Heart right ventricle (tissue), 16 donors: Measurements from ENCODE around the gene GRHL1. TPM values are rescaled to one million over a fixed set of nuclear protein-coding genes. Genes with fewer than 3 reads are reported as not detected.

Experiments
- ATAC-seq, 8 donors: fragments of 200-7000 bp; cut with Tn5 transposase; one replicate each; pipeline ENCODE4 v1.9.1; 2020; ENCODE audit warnings: mild to moderate bottlenecking in 8 of 8, moderate library complexity in 8 of 8, moderate number of reproducible peaks in 1 of 8
- DNase-seq, 2 donors: peaks; one replicate each; pipeline ENCODE4 v3.0.0-alpha.2; 2020
- H3K27ac ChIP-seq, 10 donors: fragments of 200-600 bp; sonication (generic) in 2 of 10; one replicate each; pipeline versions ENCODE4 v1.5.0 to v1.8.0; 2020 to 2022; ENCODE audit warnings: mild to moderate bottlenecking in 3 of 10
- H3K27me3 ChIP-seq, 7 donors: fragments of 200-600 bp; one replicate each; pipeline ENCODE4 v1.8.0; 2021 to 2022; ENCODE audit warnings: mild to moderate bottlenecking in 2 of 7
- H3K36me3 ChIP-seq, 9 donors: fragments of 200-600 bp; sonication (generic) in 1 of 9; one replicate each; pipeline versions ENCODE4 v1.5.0 to v1.8.0; 2020 to 2022; ENCODE audit warnings: mild to moderate bottlenecking in 2 of 9
- H3K4me1 ChIP-seq, 9 donors: fragments of 200-600 bp; sonication (generic) in 1 of 9; one replicate each; pipeline versions ENCODE4 v1.5.0 to v1.8.0; 2020 to 2022; ENCODE audit warnings: mild to moderate bottlenecking in 4 of 9
- H3K4me3 ChIP-seq, 10 donors: fragments of 200-600 bp; sonication (generic) in 2 of 10; one replicate each; pipeline versions ENCODE4 v1.5.0 to v1.8.0; 2020 to 2022; ENCODE audit warnings: mild to moderate bottlenecking in 7 of 10, moderate library complexity in 2 of 10
- H3K9me3 ChIP-seq, 11 donors: fragments of 200-600 bp in 10 of 11; sonication (generic) in 2 of 11; one replicate each; pipeline versions ENCODE4 v1.5.0 to v1.8.0; 2013 to 2022; ENCODE audit warnings: mild to moderate bottlenecking in 2 of 11, control low read depth in 1 of 11, moderate library complexity in 1 of 11
- CTCF ChIP-seq, 9 donors: fragments of 200-600 bp; sonication (generic) in 2 of 9; IDR thresholded peaks; one replicate each; pipeline versions ENCODE4 v1.5.0 to v1.8.0; 2021 to 2022; ENCODE audit warnings: antibody characterized with exemption in 9 of 9, mild to moderate bottlenecking in 5 of 9, moderate library complexity in 1 of 9
- WGBS, 2 donors: extraction: QIAGEN DNeasy Blood & Tissue Kit; methylation state at CpG; one replicate each; pipeline ENCODE4 v1.1.7; 2013; ENCODE audit warnings: inconsistent platforms in 1 of 2; 5-methylcytosine and 5-hydroxymethylcytosine counted together
- intact Hi-C, 10 donors: fragments of 100-400 bp; cut with DNase I; formaldehyde crosslinking; loops; one replicate each; pipeline versions ENCODE4 v1.11.1 to v1.14.2; 2022
- polyA plus RNA-seq, 2 donors: library from polyadenylated mRNA; stranded (reverse); fragments of 200-250 nt; gene quantifications; one replicate each; pipeline ENCODE4 v1.2.3, GENCODE V29; 2013
- total RNA-seq, 10 donors: library from RNA; stranded (reverse); fragmentation: NEBNext Ultra II Directional in 3 of 10; extraction: Animal tissue kit (Norgen Biotek cat#: 25700) in 3 of 10; gene quantifications; one replicate each; pipeline versions ENCODE4 v1.2.1 to v1.2.4, GENCODE V29; 2021 to 2023
- donor health status: Arrhythmogenic right ventricular cardiomyopathy.
- donor health status: ischemic (EF 13 %, LVEDD 7.1; RV severe dilation, severe dysfunction).
- donor health status: healthy with polysubstance abuse.
- donor health status: DM: no; HTN: yes; CAD: no.
- donor health status: DM: no; HTN: no; CAD: no.
- donor health status: ischemic (EF 25% LVEDD 6.9; RV normal size, moderate dysfunction).
- donor health status: ischemic (EF 25% LVEDD 5.7; RV mildly dilated, moderate dysfunction).
- donor health status: healthy.
- donor health status: DM: yes; HTN: yes; CAD: no.
- donor health status: Ischemic cardiomyopathy.
- donor health status: ischemic (EF 35%, LVEDD 5.7; RV mildly dilated, moderate dysfunction).
- donor health status: nonischemic (EF 11% LVEDD 7.7; RV severe dilation, severe dysfunction).
- donor health status: DM: yes; HTN: yes; CAD: no.
- donor health status: PGD.
- donor health status: ischemic (EF 29% LVEDD 5.4; RV normal size, mild dysfunction).
- donor health status: nonischemic (EF 23%, LVEDD 6.1; RV moderate dilation, normal function).

Gene GRHL1
- total and polyA plus RNA-seq, 12 donors: 0.29 to 3.0 (median 0.90) TPM

- H3K4me1 ChIP-seq: peaks cover 13 to 68% (median 59%) of the 10 kb centered on the region in 9 donors
- H3K27me3 ChIP-seq: no peaks in the 10 kb centered on the region
- no peaks in the 10 kb centered on the region for H3K36me3 ChIP-seq
- TF ChIP-seq CTCF (IDR thresholded peaks at IDR 0.05): peak in 8 of 9 donors; percentile 32 to 74 (median 60)
- WGBS, 2 donors: 33 to 36% methylated on average over 14 of the region's 14 CpGs
- no peak overlapping the region for H3K4me3 ChIP-seq
- intact Hi-C loops: loop anchor here in 1 of 10 donors (5.0 kb wide), 1 partner anchor 49 kb away; no protein-coding TSS in a partner anchor
- ATAC-seq: peak; percentile 70 to 87 (median 78)
- peak overlapping the region; percentile 0 to 96 (median 72) for H3K27ac ChIP-seq
- peak; percentile 68 to 69 for DNase-seq
- no peaks in the 10 kb centered on the region for H3K9me3 ChIP-seq
These were observed 84.8 kb downstream of the GRHL1 start for GRCh38 chr2:10036095-10036884.

DNA sequence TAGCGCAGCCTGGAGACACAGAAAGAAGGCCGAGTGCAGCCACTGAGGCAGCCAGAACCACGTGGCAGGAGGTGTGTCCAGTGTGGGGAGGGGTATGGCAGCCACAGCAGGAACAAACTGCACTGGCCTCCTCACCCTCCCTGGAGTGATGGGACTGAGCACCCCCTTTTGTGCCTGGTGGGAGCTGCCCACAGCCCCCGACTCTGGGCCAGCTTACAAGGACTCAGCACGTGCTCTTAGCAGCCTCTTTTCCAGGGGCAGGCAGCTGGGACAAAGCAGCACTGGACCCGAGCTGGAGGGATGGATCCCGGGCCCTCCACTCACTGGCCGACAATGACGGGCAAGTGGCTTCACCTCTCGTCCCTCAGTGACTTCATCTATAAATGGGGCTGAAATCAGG, 86.6 kb downstream of the GRHL1 start:
- peak overlapping the region in 8 of 10 donors; percentile 7 to 96 (median 50) for H3K27ac ChIP-seq
- 84 to 90% methylated on average over 10 of the region's 10 CpGs for WGBS, 2 donors
- no peak for TF ChIP-seq CTCF (IDR thresholded peaks at IDR 0.05)
- DNase-seq (no peak), ATAC-seq (no peak)
- H3K9me3 ChIP-seq: no peaks in the 10 kb centered on the region
- H3K4me3 ChIP-seq: no peak overlapping the region
- H3K27me3 ChIP-seq: no peaks in the 10 kb centered on the region
- intact Hi-C loops: loop anchor here in 1 of 10 donors (5.0 kb wide), 1 partner anchor 51 kb away; no protein-coding TSS in a partner anchor
- no peaks in the 10 kb centered on the region for H3K36me3 ChIP-seq
- peaks cover 19 to 81% (median 73%) of the 10 kb centered on the region in 9 donors for H3K4me1 ChIP-seq

GRCh38 chr2:10038716-10039115, 87.2 kb downstream of the GRHL1 start:
- DNase-seq (no peak), ATAC-seq (no peak)
- Histone ChIP-seq H3K27ac (peak overlapping the region in 2 of 10 donors; percentile 67 to 96), H3K36me3 (no peaks in the 10 kb centered on the region), H3K4me3 (no peak overlapping the region), H3K27me3 (no peaks in the 10 kb centered on the region), H3K4me1 (peaks cover 19 to 81% (median 72%) of the 10 kb centered on the region in 9 donors), H3K9me3 (no peaks in the 10 kb centered on the region)
- intact Hi-C loops: loop anchor here in 1 of 10 donors (5.0 kb wide), 1 partner anchor 51 kb away; no protein-coding TSS in a partner anchor
- TF ChIP-seq CTCF (IDR thresholded peaks at IDR 0.05): no peak

DNA sequence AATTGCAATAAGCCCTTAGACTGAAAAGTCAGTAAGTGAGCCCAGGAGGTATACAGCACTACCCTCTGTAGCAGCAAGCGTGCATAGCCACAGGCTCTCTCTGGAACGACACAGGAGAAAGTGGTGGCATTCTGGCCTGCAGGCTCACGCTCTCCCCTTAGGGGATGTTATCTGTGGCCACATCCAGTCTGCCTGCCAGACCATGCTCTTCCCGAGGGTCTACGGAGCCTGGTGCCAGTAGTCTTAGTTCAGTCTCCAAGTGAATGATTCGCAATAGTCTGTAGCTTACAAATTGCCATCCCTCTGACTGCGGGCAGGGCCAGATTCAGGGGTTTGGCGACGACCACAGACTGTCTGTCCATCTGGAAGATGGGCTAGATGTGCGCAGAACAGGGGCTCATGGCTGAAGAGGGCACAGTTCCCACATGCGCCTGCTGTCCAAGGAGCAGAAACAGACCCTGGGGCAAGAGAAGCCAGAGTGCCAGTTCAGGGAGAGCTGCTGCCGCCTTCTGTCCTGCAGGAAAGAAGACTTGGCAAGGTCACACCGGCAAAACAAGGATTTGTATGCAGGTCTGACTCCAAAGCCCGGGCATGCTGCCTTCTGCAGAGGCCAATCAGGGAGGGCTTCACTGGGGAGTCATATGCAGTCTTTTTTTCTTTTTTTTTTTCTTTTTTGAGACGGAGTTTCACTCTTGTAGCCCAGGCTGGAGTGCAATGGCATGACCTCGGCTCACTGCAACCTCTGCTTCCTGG, 88.3 kb downstream of the GRHL1 start:
- no peak for ATAC-seq
- Histone ChIP-seq H3K36me3 (no peaks in the 10 kb centered on the region), H3K9me3 (no peaks in the 10 kb centered on the region), H3K4me1 (peaks cover 19 to 83% (median 72%) of the 10 kb centered on the region in 9 donors), H3K27me3 (no peaks in the 10 kb centered on the region), H3K4me3 (no peak overlapping the region), H3K27ac (peak overlapping the region in 9 of 10 donors; percentile 57 to 100 (median 93))
- peak in 2 of 9 donors; percentile 25 to 31 for TF ChIP-seq CTCF (IDR thresholded peaks at IDR 0.05)
- WGBS, 2 donors: 61 to 67% methylated on average over 16 of the region's 16 CpGs
- DNase-seq: peak; percentile 44 to 47
- intact Hi-C loops: loop anchor here in 2 of 10 donors (5.0 to 10.0 kb wide), 2 partner anchors 53 to 225 kb away; no protein-coding TSS in a partner anchor
